ENCODE measurements around the gene CPEB3. TPM values are rescaled to one million over a fixed set of nuclear protein-coding genes. Genes with fewer than 3 reads are reported as not detected.
"Not testable (repeated sequence)": the region's sequence is repeated elsewhere in the genome, so short reads cannot be mapped to it uniquely, and the experiment has no call there.

The CPEB3 gene
- total RNA-seq, 1 donor from 2014 or later: 13.6 TPM

DNA sequence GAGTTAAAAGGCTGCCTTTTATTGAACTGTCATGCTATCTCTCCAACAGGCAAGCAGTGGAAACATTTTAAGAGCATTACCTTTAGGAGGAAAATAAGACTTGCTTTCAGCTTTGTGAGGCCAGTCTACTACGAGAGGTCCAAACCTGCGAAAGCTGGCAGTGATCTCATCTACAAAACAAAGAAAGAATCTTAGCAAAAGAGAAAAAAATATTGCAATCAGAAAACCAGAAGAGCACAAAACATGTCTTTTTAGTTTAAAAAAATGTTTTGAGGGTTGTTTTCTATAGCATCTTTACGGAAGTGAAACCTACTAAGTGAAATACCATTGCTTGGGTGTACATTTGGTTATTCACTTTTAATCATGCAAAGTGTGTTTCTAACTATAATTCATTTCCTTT, 147.9 kb downstream of the CPEB3 start:
- no peak overlapping the region for H3K4me3 ChIP-seq
- no peak overlapping the region for H3K27ac ChIP-seq (replicated peaks)
- peaks cover 25% of the 10 kb centered on the region for H3K36me3 ChIP-seq
- no peak for DNase-seq
- peaks cover 40% of the 10 kb centered on the region for H3K4me1 ChIP-seq
- TF ChIP-seq CTCF (IDR thresholded peaks at IDR 0.05; ENCODE audit: borderline replicate concordance): no peak
- no peaks in the 10 kb centered on the region for H3K27me3 ChIP-seq (ENCODE audit: low read depth)
- intact Hi-C loops (cut with micrococcal nuclease): no loop called here
- H3K9me3 ChIP-seq (replicated peaks): peaks cover 4% of the 10 kb centered on the region

DNA sequence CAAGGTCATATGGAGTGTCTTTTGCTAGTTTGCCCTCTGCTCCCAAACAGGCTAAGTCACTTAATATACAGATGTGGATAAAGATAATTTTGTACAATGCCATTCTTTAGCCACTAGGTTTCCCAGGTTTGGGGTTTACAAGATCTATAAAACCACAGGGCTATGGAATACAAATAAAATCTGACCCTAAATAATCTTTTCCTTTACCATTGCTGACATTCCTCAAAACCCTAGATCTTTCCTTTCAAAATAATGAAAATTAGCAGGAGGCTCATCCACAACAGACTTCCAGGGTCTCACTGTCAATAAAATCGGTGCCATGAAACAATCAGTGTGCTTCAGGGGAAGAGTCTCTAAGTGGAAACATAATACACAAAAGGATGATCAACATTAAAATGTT, 148.4 kb downstream of the CPEB3 start:
- no peak overlapping the region for H3K27ac ChIP-seq (replicated peaks)
- H3K27me3 ChIP-seq (ENCODE audit: low read depth): no peaks in the 10 kb centered on the region
- H3K4me3 ChIP-seq: no peak overlapping the region
- peaks cover 29% of the 10 kb centered on the region for H3K36me3 ChIP-seq
- no peak for DNase-seq
- intact Hi-C loops (cut with micrococcal nuclease): no loop called here
- H3K4me1 ChIP-seq: peaks cover 35% of the 10 kb centered on the region
- TF ChIP-seq CTCF (IDR thresholded peaks at IDR 0.05; ENCODE audit: borderline replicate concordance): no peak
- peaks cover 4% of the 10 kb centered on the region for H3K9me3 ChIP-seq (replicated peaks)

DNA sequence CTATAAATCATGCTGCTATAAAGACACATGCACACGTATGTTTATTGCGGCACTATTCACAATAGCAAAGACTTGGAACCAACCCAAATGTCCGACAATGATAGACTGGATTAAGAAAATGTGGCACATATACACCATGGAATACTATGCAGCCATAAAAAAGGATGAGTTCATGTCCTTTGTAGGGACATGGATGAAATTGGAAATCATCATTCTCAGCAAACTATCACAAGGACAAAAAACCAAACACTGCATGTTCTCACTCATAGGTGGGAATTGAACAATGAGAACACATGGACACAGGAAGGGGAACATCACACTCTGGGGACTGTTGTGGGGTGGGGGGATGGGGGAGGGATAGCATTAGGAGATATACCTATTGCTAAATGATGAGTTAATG, 149.7 kb downstream of the CPEB3 start:
- H3K27me3 ChIP-seq (ENCODE audit: low read depth); DNase-seq; H3K9me3 ChIP-seq (replicated peaks); intact Hi-C loops (cut with micrococcal nuclease); H3K4me3 ChIP-seq; H3K27ac ChIP-seq (replicated peaks): not testable (repeated sequence)
- Histone ChIP-seq H3K36me3 (peaks cover 41% of the 10 kb centered on the region), H3K4me1 (peaks cover 22% of the 10 kb centered on the region)

DNA sequence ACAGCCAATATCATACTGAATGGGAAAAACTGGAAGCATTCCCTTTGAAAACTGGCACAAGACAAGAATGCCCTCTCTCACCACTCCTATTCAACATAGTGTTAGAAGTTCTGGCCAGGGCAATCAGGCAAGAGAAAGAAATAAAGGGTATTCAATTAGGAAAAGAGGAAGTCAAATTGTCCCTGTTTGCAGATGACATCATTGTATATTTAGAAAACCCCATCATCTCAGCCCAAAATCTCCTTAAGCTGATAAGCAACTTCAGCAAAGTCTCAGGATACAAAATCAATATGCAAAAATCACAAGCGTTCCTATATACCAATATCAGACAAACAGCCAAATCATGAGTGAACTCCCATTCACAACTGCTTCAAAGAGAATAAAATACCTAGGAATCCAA, 156.8 kb downstream of the CPEB3 start:
- peaks cover 28% of the 10 kb centered on the region for H3K4me1 ChIP-seq
- H3K27me3 ChIP-seq (ENCODE audit: low read depth); H3K9me3 ChIP-seq (replicated peaks); intact Hi-C loops (cut with micrococcal nuclease); DNase-seq; H3K4me3 ChIP-seq; H3K27ac ChIP-seq (replicated peaks): not testable (repeated sequence)
- peaks cover 27% of the 10 kb centered on the region for H3K36me3 ChIP-seq

DNA sequence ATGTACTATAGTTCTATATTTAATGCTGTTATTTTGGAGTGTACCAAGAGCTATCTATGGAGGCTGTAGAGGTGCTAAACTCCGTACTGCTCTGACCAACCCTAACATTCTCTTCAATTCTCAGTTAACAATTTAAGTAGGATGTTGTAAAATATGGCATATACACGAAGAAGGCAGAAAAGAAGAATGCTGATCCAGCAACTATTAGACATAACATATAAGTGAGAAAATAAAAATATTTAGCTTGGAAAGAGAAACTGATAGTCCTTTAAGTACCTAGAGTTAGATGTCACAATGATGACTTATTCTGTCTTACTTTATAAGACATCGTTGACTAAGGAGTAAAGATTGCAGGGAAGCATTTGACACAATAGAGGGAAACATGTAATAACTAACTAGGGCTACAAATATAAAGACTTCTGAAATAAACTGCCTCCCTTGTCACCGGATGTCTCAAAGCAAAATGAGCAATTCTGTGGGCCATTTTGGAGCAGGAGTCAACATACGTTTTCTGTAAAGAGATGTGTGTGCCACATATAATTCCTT, 159.5 kb downstream of the CPEB3 start:
- H3K36me3 ChIP-seq: peaks cover 5% of the 10 kb centered on the region
- TF ChIP-seq CTCF (IDR thresholded peaks at IDR 0.05; ENCODE audit: borderline replicate concordance): no peak
- peak overlapping the region; percentile 37 for H3K27ac ChIP-seq (replicated peaks)
- H3K4me3 ChIP-seq: no peak overlapping the region
- H3K9me3 ChIP-seq (replicated peaks): no peaks in the 10 kb centered on the region
- DNase-seq: no peak
- no peaks in the 10 kb centered on the region for H3K27me3 ChIP-seq (ENCODE audit: low read depth)
- peaks cover 35% of the 10 kb centered on the region for H3K4me1 ChIP-seq
- intact Hi-C loops (cut with micrococcal nuclease): no loop called here

DNA sequence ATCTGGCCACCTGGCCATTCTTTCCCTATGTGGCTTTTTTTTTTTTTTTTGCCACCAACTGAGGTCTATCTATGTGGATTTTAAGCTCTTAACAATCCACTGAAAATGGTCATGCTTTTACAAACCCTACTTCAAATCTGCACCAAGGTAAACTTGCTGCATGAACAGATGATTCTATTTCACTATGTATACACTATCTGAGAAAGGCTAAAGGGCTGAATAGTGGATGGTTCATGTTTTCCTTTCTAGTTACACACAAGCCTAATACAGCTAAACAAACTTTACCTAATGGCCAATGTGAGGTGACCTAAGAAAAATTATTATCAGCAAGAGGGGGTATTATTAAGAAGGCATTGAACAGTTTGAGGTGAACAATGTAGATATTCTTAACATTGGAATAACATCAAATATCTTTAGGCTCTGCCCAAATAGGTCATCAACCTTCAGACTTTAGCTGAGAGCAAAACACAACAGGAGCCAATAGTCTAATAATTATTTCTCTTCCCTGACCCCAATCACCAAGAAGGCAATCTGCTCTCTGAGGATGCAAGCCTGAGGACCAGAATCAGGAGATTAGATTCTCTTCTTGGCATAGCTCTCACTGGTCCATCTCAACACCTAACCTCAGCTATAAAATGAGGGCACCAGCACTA, 160.1 kb downstream of the CPEB3 start:
- DNase-seq: no peak
- H3K9me3 ChIP-seq (replicated peaks): no peaks in the 10 kb centered on the region
- H3K4me3 ChIP-seq: no peak overlapping the region
- peaks cover 41% of the 10 kb centered on the region for H3K4me1 ChIP-seq
- no peaks in the 10 kb centered on the region for H3K36me3 ChIP-seq
- no peak for TF ChIP-seq CTCF (IDR thresholded peaks at IDR 0.05; ENCODE audit: borderline replicate concordance)
- intact Hi-C loops (cut with micrococcal nuclease): no loop called here
- H3K27ac ChIP-seq (replicated peaks): no peak overlapping the region
- no peaks in the 10 kb centered on the region for H3K27me3 ChIP-seq (ENCODE audit: low read depth)

All from left ventricle myocardium inferior (tissue), 1 donor.